Measurements from ENCODE around the gene CARMIL3.
A peak's percentile ranks its signal among the peaks of the same experiment; 100 is the strongest.

CARMIL3 gene

GRCh38 chr14:24108336-24108874, 56.6 kb downstream of the CARMIL3 start:
- peaks cover 14% of the 10 kb centered on the region for H3F3A ChIP-seq (ENCODE audit: insufficient read depth, low read length)
- H3K4me1 ChIP-seq (ENCODE audit: low read length) = peaks cover 18% of the 10 kb centered on the region
- no peaks in the 10 kb centered on the region for H3K27me3 ChIP-seq (replicated peaks; ENCODE audit: insufficient read depth, low read length)
- H3K4me2 ChIP-seq (ENCODE audit: low read depth, low read length) = no peak overlapping the region
- no peak overlapping the region for H3K4me3 ChIP-seq (ENCODE audit: low read length)
- H2AFZ ChIP-seq (ENCODE audit: low read length) = no peak overlapping the region
- H3K9ac ChIP-seq (ENCODE audit: low read length) = no peak overlapping the region
- H3K36me3 ChIP-seq (replicated peaks; ENCODE audit: insufficient read depth, low read length) = no peaks in the 10 kb centered on the region
- no peaks in the 10 kb centered on the region for H3K79me2 ChIP-seq (ENCODE audit: low read length)
- no peaks in the 10 kb centered on the region for H4K20me1 ChIP-seq (ENCODE audit: insufficient read depth, low read length)
- H3K27ac ChIP-seq (ENCODE audit: low read length) = peak overlapping the region; percentile 43; the same call in 1 of the 2 replicates
- H3K9me2 ChIP-seq (replicated peaks; ENCODE audit: insufficient read depth, low read length) = no peaks in the 10 kb centered on the region
- DNase-seq = no peak
- no peaks in the 10 kb centered on the region for H3K9me3 ChIP-seq (replicated peaks; ENCODE audit: insufficient read depth, low read length)
- TF ChIP-seq EZH2 (optimal IDR thresholded peaks at IDR 0.05; ENCODE audit: low read depth, low read length) (no peak), CTCF (IDR thresholded peaks at IDR 0.05; ENCODE audit: low read length) (no peak), EZH2phosphoT487 (IDR thresholded peaks at IDR 0.05; ENCODE audit: low read length) (no peak)

GRCh38 chr14:24110060-24110459, 58.3 kb downstream of the CARMIL3 start:
- peak; percentile 80 for DNase-seq

GRCh38 chr14:24110523-24110922, 58.7 kb downstream of the CARMIL3 start:
- Histone ChIP-seq H4K20me1 (ENCODE audit: insufficient read depth, low read length) (no peaks in the 10 kb centered on the region), H3F3A (ENCODE audit: insufficient read depth, low read length) (peaks cover 22% of the 10 kb centered on the region), H3K27me3 (replicated peaks; ENCODE audit: insufficient read depth, low read length) (no peaks in the 10 kb centered on the region), H3K27ac (ENCODE audit: low read length) (peak overlapping the region; percentile 67; the same call in 1 of the 2 replicates), H3K4me1 (ENCODE audit: low read length) (peaks cover 18% of the 10 kb centered on the region), H3K9me2 (replicated peaks; ENCODE audit: insufficient read depth, low read length) (no peaks in the 10 kb centered on the region), H3K9me3 (replicated peaks; ENCODE audit: insufficient read depth, low read length) (no peaks in the 10 kb centered on the region), H3K4me3 (ENCODE audit: low read length) (no peak overlapping the region), H3K9ac (ENCODE audit: low read length) (no peak overlapping the region; the same call in 1 of the 2 replicates), H3K36me3 (replicated peaks; ENCODE audit: insufficient read depth, low read length) (no peaks in the 10 kb centered on the region), H3K4me2 (ENCODE audit: low read depth, low read length) (peak overlapping the region; percentile 54; the same call in 1 of the 2 replicates), H3K79me2 (ENCODE audit: low read length) (peaks cover 3% of the 10 kb centered on the region), H2AFZ (ENCODE audit: low read length) (no peak overlapping the region)
- DNase-seq = no peak
- TF ChIP-seq CTCF (IDR thresholded peaks at IDR 0.05; ENCODE audit: low read length) = no peak
- TF ChIP-seq EZH2phosphoT487 (IDR thresholded peaks at IDR 0.05; ENCODE audit: low read length) = no peak
- no peak for TF ChIP-seq EZH2 (optimal IDR thresholded peaks at IDR 0.05; ENCODE audit: low read depth, low read length)

More at GRCh38 chr14:24110060-24110459, 58.3 kb downstream of the CARMIL3 start:
- H4K20me1 ChIP-seq (ENCODE audit: insufficient read depth, low read length) = no peaks in the 10 kb centered on the region
- no peaks in the 10 kb centered on the region for H3K9me3 ChIP-seq (replicated peaks; ENCODE audit: insufficient read depth, low read length)
- H3K9me2 ChIP-seq (replicated peaks; ENCODE audit: insufficient read depth, low read length) = no peaks in the 10 kb centered on the region
- peaks cover 22% of the 10 kb centered on the region for H3F3A ChIP-seq (ENCODE audit: insufficient read depth, low read length)
- no peak overlapping the region for H2AFZ ChIP-seq (ENCODE audit: low read length)
- H3K36me3 ChIP-seq (replicated peaks; ENCODE audit: insufficient read depth, low read length) = no peaks in the 10 kb centered on the region
- no peak for TF ChIP-seq CTCF (IDR thresholded peaks at IDR 0.05; ENCODE audit: low read length)
- H3K4me2 ChIP-seq (ENCODE audit: low read depth, low read length) = peak overlapping the region; percentile 54
- peak overlapping the region; percentile 85 for H3K27ac ChIP-seq (ENCODE audit: low read length)
- H3K27me3 ChIP-seq (replicated peaks; ENCODE audit: insufficient read depth, low read length) = no peaks in the 10 kb centered on the region
- peaks cover 18% of the 10 kb centered on the region for H3K4me1 ChIP-seq (ENCODE audit: low read length)
- no peak overlapping the region; the same call in 1 of the 2 replicates for H3K9ac ChIP-seq (ENCODE audit: low read length)
- no peak overlapping the region for H3K4me3 ChIP-seq (ENCODE audit: low read length)
- no peaks in the 10 kb centered on the region for H3K79me2 ChIP-seq (ENCODE audit: low read length)
